Measurements from ENCODE around the gene NEU2. TPM values are rescaled to one million over a fixed set of nuclear protein-coding genes. Genes with fewer than 3 reads are reported as not detected.

Gene NEU2
- total and polyA plus RNA-seq, 11 donors = not detected

DNA sequence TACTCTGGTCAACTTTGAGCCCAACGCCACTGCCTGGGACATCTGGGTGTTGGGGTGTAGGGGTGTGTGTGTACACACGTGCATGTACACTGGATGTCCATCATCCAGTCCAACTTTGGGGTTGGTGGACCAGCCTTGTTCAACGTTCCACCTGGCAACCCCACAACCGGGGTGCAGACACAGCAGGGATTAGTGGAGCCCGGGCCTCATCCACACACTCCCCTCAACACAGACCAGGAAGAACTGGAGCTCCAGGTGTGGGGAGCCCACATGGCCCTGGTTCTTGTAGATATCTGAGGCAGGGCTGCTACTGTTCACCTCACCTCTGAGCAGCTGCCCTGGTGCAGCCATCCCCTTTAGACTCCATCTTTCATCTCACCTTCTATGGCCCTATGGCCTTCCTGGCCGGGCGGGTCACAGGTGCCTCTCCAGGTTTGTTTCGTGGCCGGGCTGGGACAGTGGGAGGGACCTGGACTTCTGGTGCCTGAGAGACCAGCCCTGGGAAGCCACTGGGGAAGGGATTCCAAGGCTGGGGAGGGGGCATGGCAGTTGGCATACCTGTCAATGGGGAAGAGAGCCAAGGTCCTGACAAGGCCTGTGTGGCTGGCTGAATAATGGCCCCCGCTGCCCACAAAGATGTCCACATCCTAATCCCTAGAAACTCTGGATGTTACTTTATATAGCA, 7.5 kb downstream of the NEU2 start:
- WGBS, 4 donors = 87 to 93% (median 90%) methylated on average over 6 to 10 of the region's 10 CpGs
- intact Hi-C loops (cut with DNase I) = loop anchor here in 1 of 10 donors (10.0 kb wide), 1 partner anchor 185 kb away; no protein-coding TSS in a partner anchor
- DNase-seq = no peak
- Histone ChIP-seq H3K4me1 (no peaks in the 10 kb centered on the region), H3K4me3 (no peak overlapping the region), H3K27ac (no peak overlapping the region), H3K36me3 (no peaks in the 10 kb centered on the region), H3K9me3 (no peaks in the 10 kb centered on the region), H3K27me3 (no peaks in the 10 kb centered on the region)
- TF ChIP-seq, protein P1, sequence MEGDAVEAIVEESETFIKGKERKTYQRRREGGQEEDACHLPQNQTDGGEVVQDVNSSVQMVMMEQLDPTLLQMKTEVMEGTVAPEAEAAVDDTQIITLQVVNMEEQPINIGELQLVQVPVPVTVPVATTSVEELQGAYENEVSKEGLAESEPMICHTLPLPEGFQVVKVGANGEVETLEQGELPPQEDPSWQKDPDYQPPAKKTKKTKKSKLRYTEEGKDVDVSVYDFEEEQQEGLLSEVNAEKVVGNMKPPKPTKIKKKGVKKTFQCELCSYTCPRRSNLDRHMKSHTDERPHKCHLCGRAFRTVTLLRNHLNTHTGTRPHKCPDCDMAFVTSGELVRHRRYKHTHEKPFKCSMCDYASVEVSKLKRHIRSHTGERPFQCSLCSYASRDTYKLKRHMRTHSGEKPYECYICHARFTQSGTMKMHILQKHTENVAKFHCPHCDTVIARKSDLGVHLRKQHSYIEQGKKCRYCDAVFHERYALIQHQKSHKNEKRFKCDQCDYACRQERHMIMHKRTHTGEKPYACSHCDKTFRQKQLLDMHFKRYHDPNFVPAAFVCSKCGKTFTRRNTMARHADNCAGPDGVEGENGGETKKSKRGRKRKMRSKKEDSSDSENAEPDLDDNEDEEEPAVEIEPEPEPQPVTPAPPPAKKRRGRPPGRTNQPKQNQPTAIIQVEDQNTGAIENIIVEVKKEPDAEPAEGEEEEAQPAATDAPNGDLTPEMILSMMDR (IDR thresholded peaks at IDR 0.05) = no peak
- no peak for TF ChIP-seq POLR2A (IDR thresholded peaks at IDR 0.05)
- no peak for ATAC-seq

DNA sequence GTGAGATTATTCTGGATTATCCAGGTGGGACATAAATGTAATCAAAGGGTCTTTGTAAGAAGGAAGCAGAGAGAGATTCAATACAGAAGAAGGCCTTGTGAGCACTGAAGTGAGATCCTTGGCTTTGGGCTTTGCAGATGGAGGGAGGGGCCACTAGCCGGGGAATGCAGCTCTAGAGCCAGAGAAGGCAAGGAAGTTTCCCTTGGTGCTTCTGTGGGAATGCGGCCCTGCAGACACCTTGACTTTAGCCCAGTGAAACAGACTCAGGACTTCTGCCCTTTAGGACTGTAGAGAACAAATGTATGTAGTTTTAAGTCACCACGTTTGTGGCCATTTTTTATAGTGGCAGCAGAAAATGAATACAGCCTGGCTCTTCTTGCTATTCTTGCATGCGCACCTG, 8.1 kb downstream of the NEU2 start:
- no peaks in the 10 kb centered on the region for H3K36me3 ChIP-seq
- no peaks in the 10 kb centered on the region for H3K9me3 ChIP-seq
- no peak overlapping the region for H3K4me3 ChIP-seq
- intact Hi-C loops (cut with DNase I) = no loop called here
- no peak for TF ChIP-seq POLR2A (IDR thresholded peaks at IDR 0.05)
- TF ChIP-seq, protein P1 (IDR thresholded peaks at IDR 0.05) = no peak
- no peaks in the 10 kb centered on the region for H3K4me1 ChIP-seq
- WGBS, 4 donors = 83 to 88% (median 84%) methylated on average over 4 of the region's 4 CpGs
- ATAC-seq (no peak), DNase-seq (no peak)
- no peak overlapping the region for H3K27ac ChIP-seq
- H3K27me3 ChIP-seq = no peaks in the 10 kb centered on the region

DNA sequence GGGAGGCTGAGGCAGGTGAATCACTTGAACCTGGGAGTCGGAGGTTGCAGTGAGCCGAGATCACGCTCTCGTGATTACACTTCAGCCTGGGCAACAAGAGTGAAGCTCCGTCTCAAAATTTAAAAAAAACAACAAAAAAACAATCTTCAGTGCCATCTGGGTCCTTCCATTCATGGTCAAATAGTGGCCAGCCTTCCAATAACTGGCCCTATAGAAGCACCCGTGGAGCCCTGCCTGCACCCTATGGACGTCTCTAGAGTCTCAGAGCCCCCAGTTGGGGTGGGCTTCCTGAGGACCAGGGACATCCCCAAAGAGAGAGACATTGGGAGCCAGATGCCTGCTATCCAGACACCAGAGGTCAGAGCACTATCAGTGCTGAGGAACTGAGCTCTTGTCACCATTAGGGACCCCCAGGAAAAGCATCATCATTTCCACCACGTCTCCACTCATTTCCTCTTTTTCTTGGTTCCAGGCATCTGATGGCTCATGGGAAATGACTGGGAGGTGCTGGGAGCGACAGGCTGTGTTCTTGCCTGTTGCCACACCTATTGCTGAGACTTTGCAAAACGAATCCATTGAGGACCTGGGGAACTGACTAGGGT, 9.4 kb downstream of the NEU2 start:
- no peak for DNase-seq
- no peaks in the 10 kb centered on the region for H3K4me1 ChIP-seq
- H3K4me3 ChIP-seq = no peak overlapping the region
- H3K9me3 ChIP-seq = no peaks in the 10 kb centered on the region
- H3K27me3 ChIP-seq = no peaks in the 10 kb centered on the region
- intact Hi-C loops (cut with DNase I) = no loop called here
- no peaks in the 10 kb centered on the region for H3K36me3 ChIP-seq
- 69 to 77% (median 74%) methylated on average over 10 of the region's 10 CpGs for WGBS, 4 donors
- TF ChIP-seq, protein P1 (IDR thresholded peaks at IDR 0.05) = peak in 4 of 12 donors; percentile 12 to 31 (median 22)
- TF ChIP-seq POLR2A (IDR thresholded peaks at IDR 0.05) = no peak
- H3K27ac ChIP-seq = no peak overlapping the region
- peak in 2 of 4 donors; percentile 40 to 87 for ATAC-seq

DNA sequence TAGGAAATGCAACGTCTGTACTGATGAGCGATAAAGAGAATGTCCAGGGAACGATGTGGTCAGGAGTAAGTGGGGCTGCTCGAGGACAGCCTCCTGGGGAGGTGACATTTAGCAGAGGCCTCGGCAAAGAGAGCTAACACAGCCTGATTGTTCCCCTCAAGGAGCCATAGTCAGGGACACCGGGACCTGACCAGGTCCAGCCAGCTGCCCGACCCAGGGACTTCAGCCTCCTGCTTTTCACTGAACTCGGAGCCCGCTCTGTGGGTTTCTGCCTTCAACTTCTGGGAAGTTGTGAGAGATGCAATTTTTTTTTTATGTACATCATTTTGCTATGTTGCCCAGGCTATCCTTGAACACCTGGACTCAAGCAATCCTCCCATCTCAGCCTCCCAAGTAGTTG, 10.1 kb downstream of the NEU2 start:
- no peak for DNase-seq
- WGBS, 4 donors = 79 to 90% (median 82%) methylated on average over 9 of the region's 9 CpGs
- Histone ChIP-seq H3K4me3 (no peak overlapping the region), H3K9me3 (no peaks in the 10 kb centered on the region), H3K27me3 (no peaks in the 10 kb centered on the region), H3K4me1 (no peaks in the 10 kb centered on the region), H3K36me3 (no peaks in the 10 kb centered on the region), H3K27ac (no peak overlapping the region)
- ATAC-seq = no peak
- TF ChIP-seq POLR2A (IDR thresholded peaks at IDR 0.05) = no peak
- TF ChIP-seq, protein P1 (IDR thresholded peaks at IDR 0.05) = no peak
- intact Hi-C loops (cut with DNase I) = no loop called here

Data from heart left ventricle (tissue), 16 donors.